Esophagus (tissue), 2 donors: ENCODE measurements around the gene PEAK1. TPM values are rescaled to one million over a fixed set of nuclear protein-coding genes. Genes with fewer than 3 reads are reported as not detected.
"Not testable (repeated sequence)": the region's sequence is repeated elsewhere in the genome, so short reads cannot be mapped to it uniquely, and the experiment has no call there.

Experiments
- H3K27ac ChIP-seq, 2 donors: one replicate each; pipeline ENCODE4 v1.5.1; 2013; ENCODE audit warnings: low read depth in 2 of 2, mild to moderate bottlenecking in 2 of 2, inconsistent platforms in 1 of 2, low read length in 1 of 2, moderate library complexity in 1 of 2
- H3K27me3 ChIP-seq, 2 donors: one replicate each; pipeline ENCODE4 v1.6.1; 2013; ENCODE audit warnings: low read length in 2 of 2, control low read depth in 1 of 2, mild to moderate bottlenecking in 1 of 2; ENCODE audit not compliant: insufficient read depth in 2 of 2, control insufficient read depth in 1 of 2
- H3K36me3 ChIP-seq, 2 donors: one replicate each; pipeline ENCODE4 v1.6.1; 2013; ENCODE audit warnings: low read length in 1 of 2; ENCODE audit not compliant: control insufficient read depth in 2 of 2, insufficient read depth in 2 of 2
- H3K4me1 ChIP-seq, 2 donors: one replicate each; pipeline ENCODE4 v1.6.1; 2013; ENCODE audit warnings: low read length in 1 of 2; ENCODE audit not compliant: control insufficient read depth in 2 of 2, insufficient read depth in 2 of 2
- H3K4me3 ChIP-seq, 2 donors: one replicate each; pipeline ENCODE4 v1.5.1; 2013; ENCODE audit warnings: low read length in 2 of 2, mild to moderate bottlenecking in 2 of 2, low read depth in 1 of 2, moderate library complexity in 1 of 2
- H3K9me3 ChIP-seq, 2 donors: one replicate each; pipeline ENCODE4 v1.6.1; 2013; ENCODE audit warnings: mild to moderate bottlenecking in 2 of 2, low read depth in 1 of 2, low read length in 1 of 2, moderate library complexity in 1 of 2; ENCODE audit not compliant: control insufficient read depth in 2 of 2, insufficient read depth in 1 of 2
- WGBS, 2 donors: extraction: QIAGEN DNeasy Blood & Tissue Kit; methylation state at CpG; one replicate each; pipeline ENCODE4 v1.1.7; 2013; 5-methylcytosine and 5-hydroxymethylcytosine counted together
- polyA plus RNA-seq, 2 donors: library from polyadenylated mRNA; stranded (reverse); fragments of 200-250 nt; gene quantifications; one replicate each; pipeline ENCODE4 v1.2.3, GENCODE V29; 2013
- donor health status: healthy with polysubstance abuse.
- donor health status: Bipolar disorder and iron deficiency.

PEAK1 gene
- polyA plus RNA-seq, 2 donors, result 1.9 to 3.6 TPM

DNA sequence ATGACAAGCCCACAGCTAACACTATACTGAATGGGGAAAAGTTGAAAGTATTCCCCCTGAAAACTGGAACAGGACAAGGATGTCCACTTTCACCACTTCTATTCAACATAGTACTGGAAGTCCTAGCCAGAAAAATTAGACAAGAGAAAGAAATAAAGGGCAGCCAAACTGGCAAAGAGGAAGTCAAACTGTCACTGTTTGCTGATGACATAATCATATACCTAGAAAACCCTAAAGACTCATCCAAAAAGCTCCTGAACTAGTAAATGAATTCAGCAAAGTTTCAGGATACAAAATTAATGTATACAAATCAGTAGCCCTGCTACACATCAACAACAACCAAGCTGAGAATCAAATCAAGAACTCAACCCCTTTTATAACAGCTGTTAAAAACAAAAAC, 146.8 kb downstream of the PEAK1 start:
- H3K4me1 ChIP-seq, H3K9me3 ChIP-seq, H3K27ac ChIP-seq, H3K36me3 ChIP-seq, H3K27me3 ChIP-seq, H3K4me3 ChIP-seq: not testable (repeated sequence)

DNA sequence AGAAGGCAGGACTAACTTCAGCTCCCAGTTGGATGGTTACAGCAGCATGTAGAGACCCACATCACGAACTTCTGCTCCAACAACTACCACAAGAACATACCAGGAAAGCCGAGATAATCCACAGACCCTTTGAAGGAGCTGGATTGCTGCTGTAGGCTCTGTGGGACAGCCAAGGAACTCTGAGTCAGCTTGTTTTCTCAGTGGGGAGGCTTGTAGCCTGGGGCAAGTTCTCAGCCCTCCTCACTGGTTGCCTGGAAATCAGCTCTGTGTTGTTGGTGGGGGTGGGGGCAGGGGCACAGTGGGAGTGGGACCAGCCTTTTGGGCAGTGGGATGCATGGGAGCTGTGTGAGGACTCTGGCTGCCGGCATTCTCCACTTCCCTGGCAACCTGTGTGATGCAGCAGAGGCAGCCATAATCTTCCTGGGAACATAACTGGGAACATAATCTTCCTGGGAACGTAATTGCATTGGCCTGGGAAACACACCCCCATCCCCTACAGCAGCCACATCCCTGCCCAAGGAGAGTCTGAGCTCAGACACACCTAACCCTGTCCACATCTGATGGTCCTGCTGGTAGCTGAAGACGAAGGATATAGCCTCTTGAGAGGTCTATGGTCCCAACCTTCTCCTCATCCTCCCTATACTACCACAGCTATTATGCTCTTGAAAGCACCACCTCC, 153.1 kb downstream of the PEAK1 start:
- Histone ChIP-seq H3K4me1 (peaks cover 0 to 3% of the 10 kb centered on the region in 2 donors), H3K36me3 (no peaks in the 10 kb centered on the region), H3K9me3 (no peaks in the 10 kb centered on the region), H3K27ac (no peak overlapping the region), H3K4me3 (no peak overlapping the region), H3K27me3 (no peaks in the 10 kb centered on the region)
- 61 to 85% methylated on average over 5 of the region's 5 CpGs for WGBS, 2 donors

DNA sequence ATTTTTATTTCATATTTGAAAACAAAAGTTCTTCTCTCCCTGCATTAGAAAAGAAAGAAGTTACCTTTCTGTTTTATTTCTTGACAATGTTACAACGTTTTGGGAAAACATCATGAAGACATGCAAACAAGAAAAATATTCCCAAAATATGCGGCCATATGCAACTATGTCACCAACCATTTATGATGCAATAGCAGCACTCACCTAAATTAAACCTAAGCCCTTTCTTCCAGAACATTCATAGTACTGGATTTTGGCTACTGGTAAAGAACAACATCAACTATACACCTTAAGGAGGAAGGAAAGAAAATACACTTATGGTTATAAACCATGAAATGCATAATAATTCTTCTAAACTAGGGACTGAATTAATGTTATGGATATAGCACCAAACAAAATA, 164.5 kb downstream of the PEAK1 start:
- no peaks in the 10 kb centered on the region for H3K27me3 ChIP-seq
- 87 to 90% methylated on average over 2 of the region's 2 CpGs for WGBS, 2 donors
- H3K27ac ChIP-seq, result no peak overlapping the region
- H3K4me1 ChIP-seq, result no peaks in the 10 kb centered on the region
- no peaks in the 10 kb centered on the region for H3K9me3 ChIP-seq
- H3K36me3 ChIP-seq, result no peaks in the 10 kb centered on the region
- no peak overlapping the region for H3K4me3 ChIP-seq

DNA sequence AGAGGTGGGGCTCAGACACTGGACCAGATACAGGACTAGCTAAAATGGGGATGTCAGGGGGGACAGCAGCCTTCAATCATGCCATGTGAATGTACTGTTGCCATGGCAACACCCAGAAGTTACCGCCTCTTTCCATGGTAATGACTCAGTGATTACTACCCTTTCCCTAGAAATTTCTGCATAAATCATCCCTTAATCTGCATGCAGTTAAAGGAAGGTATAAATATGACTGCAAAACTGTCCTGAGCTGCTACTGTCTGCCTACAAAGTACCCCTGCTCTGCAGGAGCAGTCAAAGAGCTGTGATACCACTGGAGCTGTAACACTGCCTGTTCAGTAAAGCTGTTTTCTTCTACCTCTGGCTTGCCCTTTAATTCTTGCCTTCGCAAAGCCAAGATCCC, 168.2 kb downstream of the PEAK1 start:
- H3K27me3 ChIP-seq, result no peaks in the 10 kb centered on the region
- H3K27ac ChIP-seq, result no peak overlapping the region
- H3K36me3 ChIP-seq, result no peaks in the 10 kb centered on the region
- no peaks in the 10 kb centered on the region for H3K4me1 ChIP-seq
- no peak overlapping the region for H3K4me3 ChIP-seq
- H3K9me3 ChIP-seq, result no peaks in the 10 kb centered on the region
- 95 to 97% methylated on average over 2 of the region's 2 CpGs for WGBS, 2 donors

DNA sequence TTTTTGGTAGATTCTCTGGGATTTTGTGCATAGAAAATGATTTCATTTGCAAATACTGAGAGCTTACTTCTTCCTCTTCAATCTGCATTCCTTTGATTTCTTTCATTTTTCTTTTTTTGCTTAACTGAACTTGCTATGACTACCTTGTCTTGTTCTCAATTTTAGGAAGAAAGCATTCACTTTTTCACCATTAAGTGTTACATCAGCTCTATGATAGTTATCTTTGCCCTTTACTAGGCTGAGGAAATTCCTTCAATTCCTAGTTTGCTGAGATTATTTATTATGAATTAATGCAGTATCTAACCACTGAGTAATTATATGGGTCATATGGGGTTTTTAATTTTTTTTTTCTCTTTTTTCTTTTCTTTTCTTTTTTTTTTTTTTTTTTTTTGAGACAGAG, 172.8 kb downstream of the PEAK1 start:
- Histone ChIP-seq H3K27ac (no peak overlapping the region), H3K27me3 (no peaks in the 10 kb centered on the region), H3K4me1 (no peaks in the 10 kb centered on the region), H3K36me3 (no peaks in the 10 kb centered on the region), H3K9me3 (no peaks in the 10 kb centered on the region), H3K4me3 (no peak overlapping the region)

DNA sequence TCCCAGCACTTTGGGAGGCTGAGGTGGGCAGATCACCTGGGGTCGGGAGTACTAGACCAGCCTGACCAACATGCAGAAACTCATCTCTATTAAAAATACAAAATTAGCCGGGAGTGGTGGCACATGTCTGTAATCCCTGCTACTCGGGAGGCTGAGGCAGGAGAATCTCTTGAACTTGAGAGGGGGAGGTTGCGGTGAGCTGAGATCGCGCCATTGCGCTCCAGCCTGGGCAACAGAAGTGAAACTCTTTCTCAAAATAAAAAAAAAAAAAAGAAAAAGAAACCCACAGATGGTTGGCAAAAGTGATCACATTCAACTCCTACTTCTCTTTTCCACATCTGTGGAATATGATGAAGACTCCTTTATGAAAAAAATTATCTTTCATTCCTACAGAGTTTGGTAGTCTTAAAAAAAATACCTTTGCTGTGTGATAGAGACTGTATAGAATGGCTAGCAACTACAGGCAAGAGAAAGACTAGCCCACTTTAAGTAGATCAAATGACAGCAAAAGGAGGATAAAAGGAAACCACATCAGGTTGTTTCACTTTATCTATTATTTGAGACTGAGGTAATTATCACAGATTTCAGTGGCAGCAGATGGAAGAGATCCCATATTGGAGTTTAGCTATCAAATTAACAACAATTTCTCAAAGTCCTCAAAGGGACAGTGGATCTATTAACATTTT, 176.0 kb downstream of the PEAK1 start:
- Histone ChIP-seq H3K36me3 (no peaks in the 10 kb centered on the region), H3K4me1 (no peaks in the 10 kb centered on the region), H3K27me3 (no peaks in the 10 kb centered on the region), H3K9me3 (no peaks in the 10 kb centered on the region), H3K4me3 (no peak overlapping the region), H3K27ac (no peak overlapping the region)
- 87 to 91% methylated on average over 7 of the region's 7 CpGs for WGBS, 2 donors

DNA sequence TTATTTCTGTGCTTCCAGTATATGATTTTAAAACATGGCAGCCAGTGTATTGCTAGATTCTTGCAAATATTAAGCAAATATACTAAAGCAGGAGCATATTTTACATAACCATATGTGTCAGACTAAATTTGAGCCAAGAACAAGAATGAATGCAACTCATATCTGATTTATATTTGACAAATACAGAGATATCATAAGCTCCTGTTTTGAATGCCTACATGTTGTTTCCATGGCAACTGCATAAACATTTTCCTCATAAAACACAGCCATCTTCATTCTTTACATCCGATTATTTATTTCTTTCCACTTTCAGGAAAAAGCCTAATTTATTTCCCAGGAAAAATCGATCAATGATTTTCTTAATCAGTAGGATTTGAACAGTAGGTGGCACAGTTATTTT, 176.8 kb downstream of the PEAK1 start:
- Histone ChIP-seq H3K36me3 (no peaks in the 10 kb centered on the region), H3K4me3 (no peak overlapping the region), H3K4me1 (no peaks in the 10 kb centered on the region), H3K27me3 (no peaks in the 10 kb centered on the region), H3K9me3 (no peaks in the 10 kb centered on the region), H3K27ac (no peak overlapping the region)
- WGBS, 2 donors, result 65 to 66% methylated on average over 2 of the region's 2 CpGs

DNA sequence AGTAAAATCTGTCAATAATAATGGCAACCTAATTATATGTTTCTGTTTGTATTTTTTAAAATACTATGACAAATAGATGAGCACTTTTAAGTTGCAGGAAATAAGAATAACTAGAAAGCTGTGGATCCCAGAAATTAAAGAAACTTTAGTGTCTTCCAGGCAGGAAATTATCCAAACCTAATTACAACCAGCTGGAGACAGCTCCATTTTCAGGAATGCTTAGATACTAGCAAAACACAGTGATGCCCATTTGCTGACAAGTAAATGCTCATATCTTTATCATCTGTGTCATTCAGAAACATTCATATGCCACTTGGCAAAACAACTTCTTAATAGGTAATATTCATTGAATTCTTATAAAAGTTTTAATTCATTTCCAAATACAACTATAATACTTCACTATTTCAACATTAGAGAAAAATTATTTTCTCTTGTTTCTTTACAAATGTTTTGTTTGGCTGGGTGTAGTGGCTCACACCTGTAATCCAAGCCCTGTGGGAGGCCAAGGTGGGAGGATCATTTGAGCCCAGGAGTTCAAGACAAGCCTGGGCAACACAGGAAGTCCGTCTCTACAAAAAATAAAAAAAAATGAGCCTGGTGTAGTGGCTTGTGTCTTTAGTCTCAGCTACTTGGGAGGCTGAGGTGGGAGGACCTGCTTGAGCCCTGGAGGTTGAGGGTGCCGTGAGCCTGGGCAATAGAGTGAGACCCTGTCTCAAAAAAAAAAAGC, 179.9 kb downstream of the PEAK1 start:
- WGBS, 2 donors, result 72 to 81% methylated on average over 2 of the region's 2 CpGs
- no peak overlapping the region for H3K4me3 ChIP-seq
- H3K36me3 ChIP-seq, result no peaks in the 10 kb centered on the region

DNA sequence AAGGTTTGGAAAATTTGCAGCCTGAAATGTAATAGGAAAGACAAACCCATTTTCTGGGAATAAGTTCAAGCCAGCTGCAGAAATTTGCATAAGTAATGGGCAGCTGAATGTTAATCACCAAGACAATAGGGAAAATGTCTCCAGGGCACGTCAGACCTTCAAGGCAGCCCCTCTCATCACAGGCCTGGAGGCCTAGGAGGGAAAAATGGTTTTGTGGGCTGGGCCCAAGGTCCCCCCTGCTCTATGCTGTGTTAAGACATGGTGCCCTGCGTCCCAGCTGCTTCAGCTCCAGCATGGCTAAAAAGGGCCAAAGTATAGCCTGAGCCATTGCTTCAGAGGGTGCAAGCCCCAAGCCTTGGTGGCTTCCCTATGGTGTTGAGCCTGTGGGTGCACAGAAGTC, 184.3 kb downstream of the PEAK1 start:
- WGBS, 2 donors, result 93% methylated on average over 2 of the region's 2 CpGs
- Histone ChIP-seq H3K27me3 (no peaks in the 10 kb centered on the region), H3K27ac (no peak overlapping the region), H3K4me1 (no peaks in the 10 kb centered on the region), H3K4me3 (no peak overlapping the region), H3K9me3 (no peaks in the 10 kb centered on the region), H3K36me3 (no peaks in the 10 kb centered on the region)

More for the DNA sequence above, 179.9 kb downstream of the PEAK1 start:
- Histone ChIP-seq H3K9me3 (no peaks in the 10 kb centered on the region), H3K27me3 (no peaks in the 10 kb centered on the region), H3K4me1 (no peaks in the 10 kb centered on the region), H3K27ac (no peak overlapping the region)

DNA sequence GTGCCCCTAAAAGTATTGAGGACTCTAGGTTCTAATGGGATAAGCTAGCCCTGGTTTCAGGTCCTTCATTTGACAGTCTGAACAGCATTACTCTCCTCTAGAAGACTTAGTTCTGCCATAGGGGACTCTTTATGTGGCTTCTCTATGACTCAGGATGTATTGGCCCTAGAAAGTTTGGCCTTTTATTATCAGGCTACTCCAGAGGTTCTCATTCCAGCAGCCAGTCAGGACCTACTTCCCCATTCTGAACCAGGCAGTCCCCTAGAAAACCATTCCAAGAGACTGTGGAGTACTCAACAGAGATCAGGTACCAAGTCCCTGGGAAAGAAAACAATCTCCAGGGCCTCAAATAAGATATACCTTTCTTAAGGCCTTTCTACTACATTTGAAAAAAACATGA, 191.1 kb downstream of the PEAK1 start:
- Histone ChIP-seq H3K9me3 (no peaks in the 10 kb centered on the region), H3K27me3 (no peaks in the 10 kb centered on the region), H3K27ac (no peak overlapping the region), H3K36me3 (no peaks in the 10 kb centered on the region), H3K4me1 (no peaks in the 10 kb centered on the region), H3K4me3 (no peak overlapping the region)
